CD14-positive monocyte (primary cell): ENCODE results near the gene UGT1A5. TPM values are rescaled to one million over a fixed set of nuclear protein-coding genes. Genes with fewer than 3 reads are reported as not detected.

Experiments used
- DNase-seq, 3 donors: peaks; one replicate each; pipeline ENCODE4 v3.0.0-alpha.2; 2011 to 2022
- H2AFZ ChIP-seq: 2 replicates; pipeline ENCODE4 v1.6.0; 2012; ENCODE audit warnings: mild to moderate bottlenecking, low read depth, low read length, inconsistent platforms; ENCODE audit not compliant: insufficient read depth, poor library complexity, severe bottlenecking
- H3K27ac ChIP-seq, 2 donors: 1 replicate in 1 of 2; 2 replicates in 1 of 2; pipeline ENCODE4 v1.5.1; 2012 to 2013; ENCODE audit warnings: low read length in 2 of 2, control low read depth in 1 of 2, inconsistent platforms in 1 of 2, low read depth in 1 of 2, mild to moderate bottlenecking in 1 of 2
- H3K27me3 ChIP-seq, 2 donors: one replicate each; pipeline versions ENCODE4 v1.6.0 to v1.6.1; 2011 to 2013; ENCODE audit warnings: low read length in 2 of 2; ENCODE audit not compliant: control insufficient read depth in 2 of 2, insufficient read depth in 2 of 2
- H3K36me3 ChIP-seq, 2 donors: replicated peaks in 1 of 2; 1 replicate in 1 of 2; 2 replicates in 1 of 2; pipeline versions ENCODE4 v1.5.1 to v1.6.1; 2012 to 2013; ENCODE audit warnings: low read length in 2 of 2, control low read depth in 1 of 2, inconsistent platforms in 1 of 2, mild to moderate bottlenecking in 1 of 2; ENCODE audit not compliant: insufficient read depth in 2 of 2, control insufficient read depth in 1 of 2
- H3K4me1 ChIP-seq, 2 donors: 1 replicate in 1 of 2; 2 replicates in 1 of 2; pipeline versions ENCODE4 v1.5.1 to v1.6.1; 2012 to 2013; ENCODE audit warnings: low read length in 2 of 2, control low read depth in 1 of 2, inconsistent platforms in 1 of 2, mild to moderate bottlenecking in 1 of 2, moderate library complexity in 1 of 2; ENCODE audit not compliant: insufficient read depth in 2 of 2, control insufficient read depth in 1 of 2
- H3K4me2 ChIP-seq: replicated peaks from 2 replicates; pipeline ENCODE3; 2012; ENCODE audit warnings: low read length, moderate library complexity, mild to moderate bottlenecking; ENCODE audit not compliant: poor library complexity, severe bottlenecking; ENCODE audit errors: extremely low read depth
- H3K4me3 ChIP-seq, 3 experiments: fragments of 200-600 bp in 1 of 3; sonication (generic) in 1 of 3; replicated peaks in 1 of 3; 1 replicate in 2 of 3; 2 replicates in 1 of 3; pipeline ENCODE4 v1.5.1; 2011 to 2013; ENCODE audit warnings: low read length in 3 of 3, mild to moderate bottlenecking in 3 of 3, control low read depth in 2 of 3, low read depth in 2 of 3, inconsistent platforms in 1 of 3, moderate library complexity in 1 of 3
- H3K79me2 ChIP-seq: 2 replicates; pipeline ENCODE4 v1.6.0; 2012; ENCODE audit warnings: mild to moderate bottlenecking, control low read depth, inconsistent platforms, low read length, moderate library complexity; ENCODE audit not compliant: insufficient read depth
- H3K9ac ChIP-seq: 2 replicates; pipeline ENCODE4 v1.6.0; 2017; ENCODE audit warnings: low read length, mild to moderate bottlenecking; ENCODE audit not compliant: insufficient read depth, poor library complexity, severe bottlenecking
- H3K9me3 ChIP-seq, 2 donors: replicated peaks in 1 of 2; 1 replicate in 1 of 2; 2 replicates in 1 of 2; pipeline versions ENCODE4 v1.5.1 to v1.6.1; 2012 to 2013; ENCODE audit warnings: low read length in 2 of 2, control low read depth in 1 of 2; ENCODE audit not compliant: control insufficient read depth in 1 of 2, insufficient read depth in 1 of 2
- H4K20me1 ChIP-seq: 2 replicates; pipeline ENCODE4 v1.6.0; 2012; ENCODE audit warnings: mild to moderate bottlenecking, low read length, control low read depth, moderate library complexity; ENCODE audit not compliant: insufficient read depth
- H3K27ac Mint-ChIP-seq, 7 donors: one replicate each; pipeline ENCODE4 v1.8.0; 2020; ENCODE audit warnings: mild to moderate bottlenecking in 7 of 7, mixed read lengths in 7 of 7, moderate library complexity in 6 of 7, inconsistent platforms in 2 of 7
- H3K27me3 Mint-ChIP-seq, 3 donors: one replicate each; pipeline ENCODE4 v1.8.0; 2021 to 2022; ENCODE audit warnings: low read depth in 3 of 3, mild to moderate bottlenecking in 3 of 3, mixed read lengths in 3 of 3, moderate library complexity in 3 of 3, inconsistent platforms in 1 of 3
- H3K36me3 Mint-ChIP-seq, 2 donors: one replicate each; pipeline ENCODE4 v1.8.0; 2020; ENCODE audit warnings: mixed read lengths in 2 of 2, inconsistent platforms in 1 of 2, mild to moderate bottlenecking in 1 of 2
- H3K4me1 Mint-ChIP-seq: one replicate; pipeline ENCODE4 v1.8.0; 2020; ENCODE audit warnings: mild to moderate bottlenecking, mixed read lengths
- H3K4me3 Mint-ChIP-seq, 2 donors: one replicate each; pipeline ENCODE4 v1.8.0; 2020; ENCODE audit warnings: mild to moderate bottlenecking in 2 of 2, mixed read lengths in 2 of 2, moderate library complexity in 1 of 2
- H3K9me3 Mint-ChIP-seq, 7 donors: one replicate each; pipeline ENCODE4 v1.8.0; 2020 to 2022; ENCODE audit warnings: mixed read lengths in 7 of 7, mild to moderate bottlenecking in 6 of 7, moderate library complexity in 6 of 7, inconsistent platforms in 2 of 7
- CTCF ChIP-seq: fragments of 200-600 bp; IDR thresholded peaks from one replicate; pipeline ENCODE4 v1.8.0; 2022; ENCODE audit warnings: antibody characterized with exemption, mild to moderate bottlenecking
- WGBS: methylation state at CpG from one replicate; pipeline ENCODE4 v1.1.5; 2013; ENCODE audit warnings: missing lambda C conversion rate; ENCODE audit not compliant: insufficient coverage; 5-methylcytosine and 5-hydroxymethylcytosine counted together
- intact Hi-C, 2 donors: fragments of 100-400 bp; cut with micrococcal nuclease; formaldehyde crosslinking; loops; one replicate each; pipeline versions ENCODE4 v1.15.0 to v1.15.1; 2023
- polyA plus RNA-seq, 3 donors: library from polyadenylated mRNA; depleted of rRNA in 1 of 3; unstranded in 2 of 3; stranded (reverse) in 1 of 3; fragments of 300-500 nt in 2 of 3; fragments of >200 nt in 1 of 3; fragmentation: Illumina TruSeq in 2 of 3; gene quantifications; 1 replicate in 2 of 3; 2 replicates in 1 of 3; pipeline ENCODE4 v1.2.3, GENCODE V29; 2012 to 2021

UGT1A5 gene
- polyA plus RNA-seq, 3 donors = not detected

DNA sequence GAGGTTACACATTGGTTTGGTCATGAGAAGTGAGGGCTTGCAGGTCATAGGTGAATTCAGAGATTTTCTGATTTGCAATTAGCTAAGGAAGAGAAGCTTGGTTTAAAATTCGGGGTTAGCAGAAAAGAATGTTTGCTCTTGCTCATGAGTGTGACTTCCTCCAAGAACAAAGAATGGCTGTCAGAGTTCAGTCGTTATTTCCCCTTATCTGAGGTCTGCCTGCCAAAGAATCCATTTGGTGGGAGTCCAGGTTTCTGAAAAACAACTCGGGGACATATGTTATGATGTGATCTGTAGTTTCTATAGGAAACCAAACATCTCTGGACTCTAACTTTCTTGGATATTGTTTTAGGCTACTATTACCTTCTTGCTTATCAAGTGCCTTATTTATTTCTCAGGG, 23.2 kb upstream of the UGT1A5 start:
- H3K27ac Mint-ChIP-seq = no peak overlapping the region
- Histone ChIP-seq H3K4me3 (no peak overlapping the region), H3K9me3 (no peaks in the 10 kb centered on the region), H4K20me1 (no peaks in the 10 kb centered on the region), H3K4me1 (no peaks in the 10 kb centered on the region), H3K79me2 (no peaks in the 10 kb centered on the region), H3K27me3 (no peaks in the 10 kb centered on the region), H3K27ac (no peak overlapping the region), H3K36me3 (no peaks in the 10 kb centered on the region), H2AFZ (no peak overlapping the region), H3K4me2 (no peak overlapping the region), H3K9ac (no peak overlapping the region)
- H3K9me3 Mint-ChIP-seq = peaks cover 0 to 6% (median 0%) of the 10 kb centered on the region in 7 donors
- no peak overlapping the region for H3K4me3 Mint-ChIP-seq
- WGBS = 0% methylated on average over 2 of the region's 3 CpGs
- no peaks in the 10 kb centered on the region for H3K4me1 Mint-ChIP-seq
- no peak for DNase-seq
- no peaks in the 10 kb centered on the region for H3K36me3 Mint-ChIP-seq
- TF ChIP-seq CTCF = no peak
- intact Hi-C loops = no loop called here
- peaks cover 0 to 2% (median 0%) of the 10 kb centered on the region in 3 donors for H3K27me3 Mint-ChIP-seq

GRCh38 chr2:233690444-233690843, 22.3 kb upstream of the UGT1A5 start:
- no peak for TF ChIP-seq CTCF
- Mint-ChIP-seq H3K4me3 (no peak overlapping the region), H3K4me1 (no peaks in the 10 kb centered on the region), H3K27ac (no peak overlapping the region), H3K27me3 (peaks cover 0 to 2% (median 0%) of the 10 kb centered on the region in 3 donors), H3K36me3 (no peaks in the 10 kb centered on the region), H3K9me3 (peaks cover 0 to 6% (median 3%) of the 10 kb centered on the region in 7 donors)
- H3K27me3 ChIP-seq = no peaks in the 10 kb centered on the region
- H3K4me2 ChIP-seq = no peak overlapping the region
- 96% methylated on average over 3 of the region's 4 CpGs for WGBS
- H3K36me3 ChIP-seq = no peaks in the 10 kb centered on the region
- H3K9ac ChIP-seq = no peak overlapping the region
- intact Hi-C loops = no loop called here
- no peak overlapping the region for H3K27ac ChIP-seq
- H2AFZ ChIP-seq = no peak overlapping the region
- H3K4me1 ChIP-seq = no peaks in the 10 kb centered on the region
- H3K4me3 ChIP-seq = no peak overlapping the region
- no peaks in the 10 kb centered on the region for H3K79me2 ChIP-seq
- no peak for DNase-seq
- H4K20me1 ChIP-seq = no peaks in the 10 kb centered on the region
- no peaks in the 10 kb centered on the region for H3K9me3 ChIP-seq
